Measurements from ENCODE around the gene FBXL20. TPM values are rescaled to one million over a fixed set of nuclear protein-coding genes. Genes with fewer than 3 reads are reported as not detected.

FBXL20 gene
- total and polyA plus RNA-seq, 2 of the 8 experiments (the other 6 are each of a cell fraction or from before 2014, with no cell fraction given), result 5.5 to 11.0 TPM

DNA sequence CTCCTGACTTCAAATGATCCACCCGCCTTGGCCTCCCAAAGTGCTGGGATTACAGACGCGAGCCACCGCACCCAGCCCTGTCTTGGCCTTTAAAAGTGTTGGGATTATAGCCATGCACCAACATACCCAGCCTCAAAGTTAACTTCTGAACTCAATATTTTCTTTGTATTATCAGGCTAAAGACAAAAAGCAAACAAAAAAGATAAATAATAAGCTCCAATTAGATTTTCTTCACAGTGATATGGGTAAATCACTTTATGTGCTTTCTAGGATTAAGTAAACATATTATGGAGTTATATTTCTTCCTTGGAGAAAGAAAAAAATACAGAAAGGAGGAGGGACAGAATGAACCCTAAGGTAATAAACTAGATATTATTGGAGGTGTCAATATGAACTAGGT, 74.3 kb downstream of the FBXL20 start:
- ChIA-PET POLR2A (ENCODE audit: partially characterized antibody) (no interaction called here), CTCF (ENCODE audit: partially characterized antibody) (no interaction called here)
- no peak overlapping the region for H3K27ac ChIP-seq (ENCODE audit: low read depth, low read length)
- H3K79me2 ChIP-seq (ENCODE audit: control insufficient read depth in 1 of 2, insufficient read depth in 2 of 2, low read length in 2 of 2), result no peaks in the 10 kb centered on the region
- H3K4me1 ChIP-seq (replicated peaks in 1 of 4; ENCODE audit: control insufficient read depth in 3 of 4, insufficient read depth in 4 of 4, low read length in 3 of 4), result no peaks in the 10 kb centered on the region
- H4K8ac ChIP-seq (ENCODE audit: extremely low read depth, insufficient read depth, low read length), result no peak overlapping the region
- WGBS, 2 experiments (ENCODE audit: extremely low coverage in 1 of 2, insufficient coverage in 1 of 2, insufficient read length in 1 of 2, insufficient replicate concordance in 2 of 2, low coverage in 1 of 2, low lambda C conversion rate in 2 of 2, missing lambda C conversion rate in 1 of 2), result 86% methylated on average over 4 of the region's 4 CpGs; no CpG with 5 or more reads in 1 of the 2 experiments
- no peak overlapping the region for H2BK5ac ChIP-seq (ENCODE audit: low read depth, low read length)
- H2AK5ac ChIP-seq (ENCODE audit: low read depth, low read length), result no peak overlapping the region
- no peak overlapping the region for H3K9ac ChIP-seq (replicated peaks in 1 of 4; ENCODE audit: extremely low read depth in 1 of 4, low read depth in 3 of 4, low read length in 3 of 4)
- no peak overlapping the region for H2AFZ ChIP-seq (ENCODE audit: low read length)
- no peak overlapping the region for H3K18ac ChIP-seq (ENCODE audit: extremely low read depth, low read length)
- H3K79me1 ChIP-seq (ENCODE audit: low read depth, low read length), result no peaks in the 10 kb centered on the region
- H3K4ac ChIP-seq (replicated peaks; ENCODE audit: insufficient read length, low read depth, low read length), result no peak overlapping the region
- H3K27me3 ChIP-seq (replicated peaks in 1 of 4; ENCODE audit: control insufficient read depth in 3 of 4, extremely low read depth in 1 of 4, insufficient read depth in 3 of 4, low read length in 3 of 4), result no peaks in the 10 kb centered on the region
- H2BK120ac ChIP-seq (replicated peaks; ENCODE audit: low read depth, low read length), result no peak overlapping the region
- no peak overlapping the region for H3K4me2 ChIP-seq (ENCODE audit: insufficient read depth in 1 of 2, low read depth in 2 of 2, low read length in 2 of 2)
- no peak overlapping the region for H4K5ac ChIP-seq (ENCODE audit: insufficient read length, low read depth, low read length)
- no peak overlapping the region for H3K56ac ChIP-seq (replicated peaks; ENCODE audit: insufficient read length, low read depth, low read length)
- H4K91ac ChIP-seq (replicated peaks; ENCODE audit: insufficient read length, low read length), result no peak overlapping the region
- no peaks in the 10 kb centered on the region for H4K20me1 ChIP-seq (replicated peaks in 1 of 2; ENCODE audit: control insufficient read depth in 1 of 2, insufficient read depth in 2 of 2, low read length in 2 of 2)
- no peak for FAIRE-seq
- H3K23me2 ChIP-seq (ENCODE audit: low read depth, low read length), result no peaks in the 10 kb centered on the region
- no peak overlapping the region for H2BK20ac ChIP-seq (ENCODE audit: low read length)
- DNase-seq (ENCODE audit: low read depth in 1 of 2, low spot score in 2 of 2), result no peak
- H3K14ac ChIP-seq (ENCODE audit: insufficient read length), result no peak overlapping the region
- H3K4me3 ChIP-seq (ENCODE audit: extremely low read depth in 1 of 4, insufficient read depth in 2 of 4, low read depth in 3 of 4, low read length in 4 of 4), result no peak overlapping the region
- no peak overlapping the region for H2BK12ac ChIP-seq (ENCODE audit: low read depth, low read length)
- no peaks in the 10 kb centered on the region for H3K36me3 ChIP-seq (ENCODE audit: control insufficient read depth in 2 of 4, insufficient read depth in 4 of 4, low read length in 3 of 4)
- no peak overlapping the region for H2BK15ac ChIP-seq (ENCODE audit: low read length)
- no peak for TF ChIP-seq SIN3A (conservative IDR thresholded peaks at IDR 0.05 in 1 of 2, IDR thresholded peaks at IDR 0.05 in 1 of 2; ENCODE audit: low read depth in 1 of 2, low read length in 2 of 2)
- no peak overlapping the region for H3K23ac ChIP-seq (ENCODE audit: insufficient read length)
- H3K9me3 ChIP-seq (ENCODE audit: insufficient read depth in 2 of 2, low read depth in 1 of 2, low read length in 1 of 2), result no peaks in the 10 kb centered on the region

Measured in H1 (cell line).